Middle frontal gyrus (tissue), 1 donor: ENCODE measurements around the gene HES2.
"Not testable (repeated sequence)": the region's sequence is repeated elsewhere in the genome, so short reads cannot be mapped to it uniquely, and the experiment has no call there.

Experiments
- DNase-seq: peaks from one replicate; pipeline ENCODE4 v3.0.0-alpha.2; 2015; ENCODE audit warnings: low spot score; ENCODE audit errors: extremely low spot score

Gene HES2

DNA sequence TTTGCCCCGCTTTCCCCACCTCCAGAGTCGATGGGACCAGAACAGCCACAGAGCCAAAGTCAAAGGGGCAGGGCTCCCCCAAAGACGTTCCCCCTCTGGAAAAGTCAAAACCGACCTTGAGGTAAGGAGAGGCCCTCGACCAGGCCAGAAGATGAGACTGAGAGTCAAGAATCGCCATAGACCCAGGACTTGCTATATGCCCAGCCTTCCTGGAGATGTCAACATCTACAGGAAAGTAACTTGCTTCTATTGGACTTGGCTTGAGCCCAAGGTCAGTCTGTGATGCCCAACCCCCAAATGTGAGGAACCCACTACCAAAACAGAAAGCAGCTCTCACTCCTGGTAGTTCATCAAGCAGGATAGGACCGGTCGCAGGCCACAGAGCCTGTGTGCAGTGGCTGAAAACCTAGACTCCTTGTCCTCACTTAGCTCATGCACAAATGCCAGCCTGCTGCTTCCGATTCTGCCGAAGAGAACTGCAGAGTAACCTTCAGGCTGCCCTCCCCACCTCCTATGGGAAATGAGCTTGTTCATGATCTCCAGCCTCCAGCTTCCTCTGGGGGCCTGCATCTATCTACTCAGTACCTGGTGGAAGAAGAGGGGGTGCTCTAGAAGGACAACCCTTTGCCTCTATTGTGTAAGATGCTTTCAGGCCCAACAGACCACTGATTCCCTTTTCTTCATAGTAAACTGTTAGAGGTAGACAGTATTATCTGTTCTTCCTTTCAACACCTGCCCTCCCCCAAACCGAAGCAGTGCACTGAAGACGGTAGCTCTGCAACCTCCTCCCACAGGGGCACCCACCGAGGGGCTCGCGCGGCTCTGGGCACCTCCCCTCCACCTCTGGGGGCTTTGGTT lies 27.5 kb downstream of the HES2 start:
- DNase-seq = no peak

DNA sequence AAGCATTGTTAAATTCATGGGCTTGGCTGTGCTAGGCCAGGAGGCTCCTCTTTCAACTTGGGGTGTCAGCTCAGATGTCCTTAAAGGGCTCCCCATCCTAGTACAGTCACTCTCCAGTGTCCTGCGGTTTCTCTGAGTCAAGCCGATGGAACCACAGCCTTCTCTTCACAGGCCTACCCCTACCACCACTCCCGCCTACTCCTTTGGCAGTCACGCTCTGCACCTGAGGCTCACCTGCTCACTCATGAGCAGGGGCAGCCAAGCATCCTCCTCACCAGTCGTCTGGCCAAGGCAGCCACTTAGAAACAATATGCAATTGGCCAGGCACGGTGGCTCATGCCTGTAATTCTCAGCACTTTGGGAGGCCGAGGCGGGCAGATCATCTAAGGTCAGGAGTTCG lies 29.7 kb downstream of the HES2 start:
- DNase-seq = no peak

DNA sequence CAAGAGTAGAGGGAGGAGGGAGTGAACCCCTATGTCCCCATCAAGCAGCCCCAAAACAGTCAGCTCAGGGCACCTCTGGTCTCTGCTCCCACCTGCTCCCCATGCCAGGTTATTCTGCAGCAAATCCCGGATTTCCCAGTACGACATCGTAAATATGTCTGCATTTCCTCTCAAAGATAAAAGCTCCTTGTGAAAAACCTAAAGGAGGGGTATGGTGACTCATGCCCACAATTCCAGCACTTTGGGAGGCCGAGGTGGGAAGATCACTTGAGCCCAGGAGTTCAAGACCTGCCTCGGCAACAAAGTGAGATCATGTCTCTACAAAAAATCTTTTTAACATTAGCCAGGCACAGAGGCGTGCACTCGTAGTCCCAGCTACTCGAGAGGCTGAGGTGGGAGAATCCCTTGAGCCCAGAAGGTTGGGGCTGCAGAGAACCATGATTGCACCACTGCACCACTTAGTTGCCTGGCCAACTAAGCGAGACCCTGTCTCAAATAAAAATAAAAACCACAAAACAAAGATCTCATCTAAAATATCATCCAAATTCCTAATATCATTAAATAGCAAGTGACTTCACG lies 33.3 kb downstream of the HES2 start:
- no peak for DNase-seq

DNA sequence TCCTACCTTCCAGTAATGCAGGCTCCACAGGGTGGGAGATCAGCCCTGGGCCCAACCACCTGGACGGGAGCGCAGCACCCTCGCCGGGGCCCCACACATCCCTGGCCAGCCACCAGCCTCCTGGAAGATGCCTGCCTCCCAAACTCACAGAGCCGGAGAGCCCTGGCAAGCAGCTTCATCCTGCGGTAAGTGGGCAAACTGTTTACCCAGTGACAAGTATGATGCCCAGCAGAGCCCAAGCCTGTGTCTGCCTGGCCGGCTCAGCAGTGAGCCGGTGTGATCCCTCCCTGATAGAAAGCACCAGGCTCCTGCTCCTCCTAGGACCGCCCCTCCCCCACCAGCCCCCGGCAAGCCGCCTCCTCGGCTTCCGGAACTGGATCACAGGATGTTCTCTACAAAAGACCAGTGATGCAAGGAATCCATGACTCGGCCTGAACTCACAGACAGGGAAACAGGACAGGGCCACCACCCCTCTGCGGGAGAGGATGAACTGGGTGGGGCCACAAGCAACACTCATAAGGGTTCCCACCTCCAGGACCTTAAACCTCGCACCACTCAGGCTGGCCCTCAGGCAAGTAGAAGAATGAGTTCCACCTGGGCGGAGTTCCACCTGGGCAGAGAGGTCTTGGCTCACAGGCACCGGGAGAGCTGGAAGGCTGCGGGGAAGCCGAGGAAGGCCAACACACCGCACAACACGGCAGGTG lies 34.1 kb downstream of the HES2 start:
- DNase-seq = no peak

DNA sequence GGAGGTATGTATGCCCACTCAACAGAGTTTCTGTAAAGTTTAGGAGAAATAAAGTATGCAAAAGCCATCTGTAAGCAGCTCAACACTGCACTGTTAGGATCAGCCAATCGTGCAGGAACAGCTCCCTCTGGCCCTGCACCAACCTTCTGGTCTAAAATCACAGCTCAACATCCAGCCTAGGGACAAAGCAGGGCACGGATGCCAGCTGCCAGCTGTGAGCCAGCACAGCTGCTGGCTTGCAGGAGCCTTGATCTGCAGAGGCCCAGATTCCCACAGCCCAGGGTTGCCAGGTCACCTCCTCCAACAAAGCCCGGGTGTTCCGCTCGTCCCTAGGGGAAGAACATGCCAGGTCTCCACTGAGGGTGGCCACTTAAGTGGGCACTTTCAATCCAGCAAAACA lies 34.8 kb downstream of the HES2 start:
- peak; percentile 62 for DNase-seq

DNA sequence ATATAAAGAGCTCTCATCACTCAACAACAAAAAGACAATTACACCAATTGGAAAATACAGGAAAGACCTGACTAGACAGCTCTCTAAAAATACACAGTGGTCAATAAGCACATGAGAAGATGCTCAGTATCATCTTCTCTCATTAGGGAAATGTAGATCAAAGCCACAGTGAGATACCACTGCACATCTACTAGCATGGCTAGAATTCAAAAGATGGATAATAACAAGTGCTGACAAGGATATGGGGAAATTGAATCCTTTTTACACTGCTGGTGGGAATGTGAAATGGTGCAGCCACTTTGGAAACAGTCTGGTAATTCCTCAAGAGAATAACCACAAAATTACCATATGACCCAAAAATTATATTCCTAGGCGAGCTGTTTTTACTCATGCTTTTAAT lies 35.6 kb downstream of the HES2 start:
- DNase-seq = no peak

DNA sequence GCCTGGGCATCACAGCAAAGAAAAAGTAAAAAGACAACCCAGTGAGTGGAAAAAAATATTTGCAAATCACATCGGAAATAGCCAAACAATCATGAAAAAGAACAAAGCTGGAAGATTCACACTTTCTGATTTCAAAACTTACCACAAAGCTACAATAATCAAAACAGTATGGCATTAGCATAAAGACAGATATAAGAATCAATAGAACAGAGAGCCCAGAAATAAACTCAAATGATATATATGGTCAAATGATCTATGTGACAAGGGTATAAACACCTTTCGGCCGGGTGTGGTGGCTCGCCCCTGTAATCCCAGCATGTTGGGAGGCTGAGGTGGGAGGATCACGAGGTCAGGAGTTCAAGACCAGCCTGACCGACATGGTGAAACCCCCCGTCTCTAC lies 39.7 kb downstream of the HES2 start:
- DNase-seq = no peak

DNA sequence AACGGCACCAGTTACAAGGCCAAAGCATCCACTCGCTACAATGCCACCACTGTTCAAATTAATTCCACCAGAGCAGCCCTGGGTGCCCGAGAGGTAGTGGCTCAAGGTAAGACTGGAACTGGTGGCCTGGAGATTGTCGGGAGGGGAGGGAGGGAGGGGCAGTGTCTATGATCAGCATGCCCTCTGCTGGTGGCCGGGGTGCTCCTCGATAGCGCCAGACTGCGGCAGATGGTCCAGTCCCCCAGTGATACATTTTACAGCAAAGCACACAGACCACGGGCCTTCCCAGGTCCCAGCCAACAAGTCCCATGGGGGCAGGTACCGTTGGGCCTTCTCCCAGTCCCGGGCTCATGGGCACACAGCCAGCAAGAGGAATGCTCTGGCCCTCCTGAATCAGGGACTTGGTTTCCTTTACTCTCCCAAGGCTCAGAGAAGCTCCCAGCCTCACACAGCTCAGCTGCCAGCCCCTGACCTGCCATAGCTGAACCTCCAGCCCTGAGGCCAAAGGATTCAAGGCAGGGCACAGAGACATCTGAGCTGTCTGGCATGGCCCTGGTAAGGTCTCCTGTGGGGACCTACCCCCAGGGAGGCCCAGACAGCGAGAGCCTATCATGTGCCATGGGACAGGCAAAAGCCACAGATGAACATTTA lies 41.5 kb downstream of the HES2 start:
- no peak for DNase-seq

DNA sequence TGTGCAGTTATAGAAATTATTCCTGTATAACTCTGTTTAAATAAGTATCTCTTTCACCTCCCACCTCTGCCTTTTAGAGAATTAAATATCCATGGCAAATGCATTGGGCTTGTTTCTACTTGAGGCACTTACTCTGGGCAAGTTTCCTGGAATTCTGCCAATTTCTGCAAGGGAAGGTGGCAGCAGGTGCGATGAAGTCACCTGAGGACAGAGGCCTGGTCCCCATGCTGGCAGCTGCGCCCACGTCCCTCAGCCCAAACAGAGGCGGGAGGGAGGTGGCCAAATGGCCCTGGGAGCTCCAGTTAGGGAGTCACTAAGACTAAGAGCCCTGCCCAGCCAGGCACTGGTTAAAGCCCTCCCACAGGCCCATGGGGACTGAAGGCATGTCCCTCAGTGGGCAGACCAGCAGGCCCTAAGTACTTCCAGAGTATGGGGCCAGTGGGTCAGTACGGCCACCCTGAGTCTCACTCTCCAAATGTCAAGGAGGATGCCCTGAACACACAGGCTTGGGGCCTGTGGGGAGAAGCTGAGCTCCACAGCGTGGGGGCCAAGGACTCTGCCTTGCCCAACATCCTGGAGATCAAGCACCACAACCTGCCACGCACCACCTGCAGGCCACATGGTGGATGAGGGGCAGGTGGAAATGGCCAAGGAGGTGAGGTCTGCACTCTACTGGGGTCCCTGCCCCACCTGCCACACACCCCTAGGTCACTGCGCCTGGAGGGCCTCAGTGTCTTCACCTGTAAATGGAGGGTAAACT lies 45.6 kb downstream of the HES2 start:
- DNase-seq = no peak

DNA sequence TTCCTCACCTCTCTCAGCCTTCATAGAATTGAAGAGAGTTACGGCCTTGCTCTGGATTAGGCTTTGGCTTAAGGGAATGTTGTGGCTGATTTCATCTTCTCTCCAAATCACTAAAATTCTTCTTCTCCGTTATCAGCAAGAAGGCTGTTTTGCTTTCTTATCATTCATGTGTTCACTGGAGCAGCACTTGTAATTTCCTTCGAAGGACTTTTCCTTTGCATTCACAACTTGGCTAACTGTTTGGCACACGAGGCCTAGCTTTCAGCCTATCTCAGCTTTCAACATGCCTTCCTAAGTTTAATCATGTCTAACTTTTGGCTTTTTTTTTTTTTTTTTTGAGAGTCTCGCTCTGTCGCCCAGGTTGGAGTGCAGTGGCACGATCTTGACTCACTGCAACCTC lies 47.5 kb downstream of the HES2 start:
- DNase-seq = not testable (repeated sequence)

DNA sequence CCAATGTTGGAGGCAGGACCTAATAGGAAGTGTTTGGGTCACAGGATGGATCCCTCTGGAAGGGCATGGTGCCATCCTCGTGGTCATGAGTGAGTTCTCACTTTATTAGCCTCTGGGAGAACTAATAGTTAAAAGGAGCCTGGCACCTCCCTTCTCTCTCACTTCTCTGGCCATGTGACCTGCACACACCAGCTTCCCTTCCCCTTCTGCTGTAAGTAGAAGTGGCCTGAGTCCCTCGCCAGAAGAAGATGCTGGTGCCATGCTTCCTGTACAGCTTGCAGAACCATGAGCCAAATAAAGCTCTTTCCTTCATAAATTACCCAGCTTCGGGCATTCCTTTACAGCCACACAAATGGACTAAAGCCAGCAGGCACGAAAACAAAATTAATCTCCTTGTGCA lies 49.7 kb downstream of the HES2 start:
- DNase-seq = no peak

DNA sequence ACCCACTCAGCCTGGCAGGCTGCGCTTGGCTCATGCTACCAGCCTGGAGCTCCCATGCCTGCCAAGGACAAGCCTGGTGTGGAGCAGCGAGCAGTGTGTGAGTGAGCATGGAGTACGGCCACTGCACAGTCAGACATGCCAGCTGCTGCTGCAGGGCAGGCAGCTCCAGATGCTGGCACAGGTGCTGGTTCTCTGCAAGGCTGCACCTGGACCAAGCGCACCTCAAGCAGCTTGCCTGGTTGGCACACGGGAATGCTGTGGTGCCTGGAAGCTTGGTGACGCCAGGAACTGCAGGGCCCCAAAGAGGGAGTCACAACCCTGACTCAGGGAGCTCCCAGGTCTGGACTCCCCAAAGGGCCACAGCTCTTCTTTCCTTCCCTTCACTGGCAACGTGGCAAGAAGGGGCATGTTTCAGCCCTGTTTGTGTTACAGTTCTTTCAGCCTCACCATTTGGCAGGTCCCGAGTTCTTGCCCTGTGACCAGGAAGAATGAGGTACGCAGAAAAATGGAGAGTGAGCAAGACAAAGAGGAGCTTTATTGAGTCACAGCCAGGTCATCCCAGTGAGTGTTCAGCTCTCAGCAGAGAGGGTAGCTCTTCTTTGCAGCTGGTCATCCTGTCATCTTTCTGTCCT lies 52.2 kb downstream of the HES2 start:
- no peak for DNase-seq

DNA sequence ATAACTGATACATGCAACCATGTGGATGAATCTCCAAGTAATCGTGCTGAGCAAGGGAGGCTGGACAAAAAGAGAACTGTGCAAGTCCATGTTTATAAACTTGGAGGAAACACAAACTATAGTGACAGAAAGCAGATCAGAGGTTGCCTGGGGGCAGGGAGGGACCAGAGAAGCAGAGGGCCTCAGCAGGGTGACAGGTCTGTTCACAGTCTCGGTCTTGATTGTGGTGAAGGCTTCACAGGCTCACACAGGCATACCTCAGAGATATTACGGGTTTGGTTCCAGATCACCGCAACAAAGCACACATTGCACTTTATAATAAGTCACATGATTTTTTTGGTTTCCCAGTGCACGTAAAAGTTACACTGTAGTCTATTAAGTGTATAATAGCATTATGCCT lies 54.7 kb downstream of the HES2 start:
- DNase-seq = no peak

DNA sequence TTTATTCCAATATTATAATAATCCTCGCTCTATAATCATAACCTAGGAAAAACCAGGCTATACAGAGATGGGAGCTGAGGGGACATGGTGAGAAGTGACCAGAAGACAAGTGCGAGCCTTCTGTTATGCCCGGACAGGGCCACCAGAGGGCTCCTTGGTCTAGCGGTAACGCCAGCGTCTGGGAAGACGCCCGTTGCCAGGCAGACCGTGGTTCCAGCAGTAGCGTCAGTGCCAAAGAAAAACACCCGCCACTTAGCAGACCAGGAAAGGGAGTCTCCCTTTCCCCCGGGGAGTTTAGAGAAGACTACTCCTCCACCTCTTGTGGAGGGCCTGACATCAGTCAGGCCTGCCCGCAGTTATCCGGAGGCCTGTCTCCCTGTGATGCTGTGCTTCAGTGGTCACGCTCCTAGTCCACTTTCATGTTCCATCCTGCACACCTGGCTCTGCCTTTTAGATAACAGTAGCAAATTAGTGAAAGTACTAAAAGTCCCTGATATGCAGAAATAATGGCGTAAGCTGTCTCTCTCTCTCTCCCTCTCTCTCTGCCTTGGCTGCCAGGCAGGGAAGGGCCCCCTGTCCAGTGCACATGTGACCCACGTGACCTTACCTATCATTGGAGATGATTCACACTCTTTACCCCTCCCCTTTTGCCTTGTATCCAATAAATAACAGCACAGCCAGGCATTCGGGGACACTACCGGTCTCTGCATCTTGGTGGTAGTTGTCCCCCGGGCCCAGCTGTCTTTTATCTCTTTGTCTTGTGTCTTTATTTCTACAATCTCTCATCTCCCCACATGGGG lies 56.4 kb downstream of the HES2 start:
- DNase-seq = not testable (repeated sequence)
